NCI-H748 (cell line): ENCODE measurements around the gene ITPR3.
A peak's percentile ranks its signal among the peaks of the same experiment; 100 is the strongest.
"Not testable (repeated sequence)": the region's sequence is repeated elsewhere in the genome, so short reads cannot be mapped to it uniquely, and the experiment has no call there.

ENCODE experiments used
- DNase-seq: peaks from one replicate; lab custom pipeline; 2025; ENCODE audit not compliant: unreplicated experiment; lab: John Stamatoyannopoulos, UW

ITPR3 gene

DNA sequence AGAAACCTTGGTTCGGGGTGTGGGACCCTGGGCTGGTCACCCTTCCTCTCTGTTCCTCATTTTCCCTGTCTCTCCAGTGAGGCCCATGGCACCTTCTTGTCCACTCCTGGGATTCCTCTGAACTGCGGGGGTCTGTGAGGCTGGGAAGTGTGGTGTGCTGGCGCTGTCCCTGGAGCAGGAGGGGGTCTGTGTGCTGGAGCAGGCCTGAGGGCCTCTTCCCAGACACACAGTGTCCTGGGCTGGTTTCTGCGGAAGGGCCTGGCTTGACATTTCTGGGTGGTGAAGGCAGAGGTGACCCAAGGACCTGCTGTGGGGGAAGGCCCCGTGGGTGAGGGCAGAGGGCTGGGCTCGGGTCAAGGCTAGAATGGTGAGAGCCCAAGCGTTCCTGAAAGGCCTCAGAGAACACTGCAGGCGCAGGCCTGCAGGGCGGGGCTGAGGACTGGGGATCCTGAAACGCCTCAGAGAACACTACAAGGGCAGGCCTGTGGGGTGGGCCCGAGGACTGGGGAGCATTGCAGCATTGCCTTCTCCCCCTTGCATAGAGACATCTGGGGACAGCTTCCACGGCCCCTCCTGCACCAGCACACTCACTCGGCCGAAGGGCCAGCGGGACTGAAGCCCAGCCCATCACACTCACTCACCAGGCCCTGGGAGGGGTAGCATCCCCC, 30.5 kb upstream of the ITPR3 start:
- DNase-seq, result no peak

- no peak for DNase-seq
Observed at GRCh38 chr6:33591424-33592032, 29.6 kb upstream of the ITPR3 start.

DNA sequence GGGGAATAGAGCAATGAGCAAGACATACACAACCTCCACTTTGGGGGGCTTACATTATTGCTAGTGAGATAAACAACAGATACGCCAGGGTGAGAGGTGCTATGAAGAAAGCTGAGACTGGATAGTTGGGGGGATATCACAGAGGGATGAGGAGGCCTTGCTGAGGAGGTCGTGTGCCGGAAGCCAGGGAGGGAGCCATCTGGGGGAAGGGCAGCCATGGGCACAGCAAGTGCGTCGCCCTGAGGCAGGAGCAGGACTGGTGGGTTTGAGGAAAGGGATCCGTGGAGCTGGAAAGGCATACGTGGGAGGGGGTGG, 28.9 kb upstream of the ITPR3 start:
- DNase-seq, result no peak

DNA sequence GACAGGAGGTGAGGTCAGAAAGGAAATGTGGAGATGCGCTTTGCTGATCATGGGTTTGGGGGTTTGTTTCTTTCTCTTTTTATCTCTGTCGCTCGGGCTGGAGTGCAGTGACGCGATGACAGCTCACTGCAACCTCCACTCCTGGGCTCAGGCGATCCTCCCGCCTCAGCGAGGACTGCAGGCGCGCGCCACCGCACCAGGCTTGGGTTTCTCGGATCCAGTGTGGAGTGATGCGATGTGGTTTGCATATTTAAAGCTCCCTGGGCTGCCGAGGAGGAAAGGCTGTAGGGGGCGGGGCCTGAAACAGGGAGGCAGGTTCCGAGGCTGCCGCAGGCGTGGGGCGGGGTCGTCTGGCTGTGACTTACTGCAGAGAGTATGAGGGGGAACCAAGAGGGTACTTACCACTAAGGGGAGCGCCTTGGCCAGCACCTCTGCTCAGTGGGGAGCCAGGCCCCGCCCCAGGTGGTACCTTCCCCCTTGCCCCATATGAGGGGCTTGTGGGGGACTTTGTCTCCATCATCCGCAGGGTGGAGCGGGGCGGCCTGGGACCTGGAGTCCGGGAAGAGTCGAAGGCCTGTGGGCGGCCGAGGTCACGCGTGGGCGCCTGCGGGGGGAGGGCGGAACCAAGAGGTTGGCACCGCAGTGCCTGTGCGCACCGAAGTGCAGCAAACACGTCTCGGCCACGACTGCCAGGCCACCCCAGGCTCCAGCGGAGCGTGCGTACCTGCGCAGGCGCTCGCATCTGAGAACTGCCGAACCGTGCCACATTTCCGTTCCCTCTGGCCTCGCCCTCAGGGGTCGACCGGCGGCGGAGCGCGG, 28.3 kb upstream of the ITPR3 start:
- no peak for DNase-seq

DNA sequence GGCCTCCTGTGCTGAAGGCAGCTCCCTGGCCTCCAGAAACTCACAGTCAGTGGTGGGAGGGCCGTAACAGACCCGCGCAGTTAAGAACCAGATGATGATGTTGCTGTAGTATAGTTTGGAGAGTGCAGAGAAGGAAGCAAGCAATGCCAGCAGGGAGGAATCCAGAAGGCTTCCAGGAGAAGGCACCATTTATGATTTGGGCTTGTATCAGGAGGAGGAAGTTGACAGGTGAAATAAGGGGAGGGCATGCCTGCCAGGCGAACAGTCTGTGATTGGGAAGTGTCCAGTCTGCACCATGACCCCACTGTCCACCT, 27.8 kb upstream of the ITPR3 start:
- DNase-seq, result no peak

DNA sequence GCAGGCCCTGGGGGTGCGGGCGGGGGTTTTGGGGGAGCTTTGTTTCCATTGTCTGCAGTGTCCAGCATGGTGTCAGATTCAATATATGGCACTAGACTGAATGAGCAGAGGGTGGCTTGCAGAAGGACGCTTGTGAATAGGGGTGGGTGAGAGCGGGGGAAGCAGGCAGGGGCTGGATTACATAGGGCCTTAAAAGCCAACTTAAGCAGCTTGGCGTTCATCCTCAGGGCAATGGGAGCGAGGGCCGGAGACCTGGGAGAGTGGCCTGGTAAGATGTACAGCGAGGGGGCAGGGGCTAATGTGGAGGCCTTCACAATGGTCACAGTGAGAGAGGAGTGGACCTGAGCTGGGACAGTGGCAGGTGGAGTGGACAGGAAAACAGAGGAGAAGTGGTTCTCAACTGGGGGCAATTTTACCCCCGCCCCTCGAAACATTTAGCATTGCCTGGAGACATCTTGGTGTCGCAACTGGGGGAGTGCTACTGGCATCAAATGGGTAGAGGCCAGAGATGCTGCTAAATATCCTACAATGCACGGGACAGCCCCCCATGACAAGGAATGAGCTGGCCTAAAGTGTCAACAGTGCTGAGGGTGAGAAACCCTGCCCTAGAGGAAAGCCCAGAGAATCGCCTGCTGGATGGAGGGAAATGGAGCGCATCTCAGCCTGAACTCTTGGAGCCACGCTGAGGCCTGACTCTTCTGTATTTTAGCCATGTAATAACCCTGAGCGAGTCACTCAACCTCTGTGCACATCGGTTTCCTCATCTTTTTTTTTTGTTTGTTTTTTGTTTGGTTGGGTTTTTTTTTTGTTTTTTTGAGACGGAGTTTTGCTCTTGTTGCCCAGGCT, 25.9 kb upstream of the ITPR3 start:
- DNase-seq, result no peak

DNA sequence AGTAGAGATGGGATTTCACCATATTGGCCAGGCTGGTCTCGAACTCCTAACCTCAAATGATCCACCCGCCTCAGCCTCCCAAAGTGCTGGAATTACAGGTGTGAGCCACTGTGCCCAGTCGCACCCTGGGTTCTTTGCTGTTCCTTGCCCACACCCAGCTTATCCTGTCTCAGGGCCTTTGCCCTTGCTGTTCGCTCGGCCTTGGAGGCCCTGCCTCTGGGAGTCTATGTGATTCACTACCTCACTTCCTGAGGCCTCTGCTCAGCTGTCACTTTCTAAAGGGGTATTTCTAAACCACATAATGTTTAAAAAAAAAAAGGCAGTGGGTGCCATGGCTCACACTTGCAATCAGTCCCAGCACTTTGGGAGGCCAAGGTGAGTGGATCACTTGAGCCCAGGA, 24.2 kb upstream of the ITPR3 start:
- DNase-seq, result not testable (repeated sequence)

DNA sequence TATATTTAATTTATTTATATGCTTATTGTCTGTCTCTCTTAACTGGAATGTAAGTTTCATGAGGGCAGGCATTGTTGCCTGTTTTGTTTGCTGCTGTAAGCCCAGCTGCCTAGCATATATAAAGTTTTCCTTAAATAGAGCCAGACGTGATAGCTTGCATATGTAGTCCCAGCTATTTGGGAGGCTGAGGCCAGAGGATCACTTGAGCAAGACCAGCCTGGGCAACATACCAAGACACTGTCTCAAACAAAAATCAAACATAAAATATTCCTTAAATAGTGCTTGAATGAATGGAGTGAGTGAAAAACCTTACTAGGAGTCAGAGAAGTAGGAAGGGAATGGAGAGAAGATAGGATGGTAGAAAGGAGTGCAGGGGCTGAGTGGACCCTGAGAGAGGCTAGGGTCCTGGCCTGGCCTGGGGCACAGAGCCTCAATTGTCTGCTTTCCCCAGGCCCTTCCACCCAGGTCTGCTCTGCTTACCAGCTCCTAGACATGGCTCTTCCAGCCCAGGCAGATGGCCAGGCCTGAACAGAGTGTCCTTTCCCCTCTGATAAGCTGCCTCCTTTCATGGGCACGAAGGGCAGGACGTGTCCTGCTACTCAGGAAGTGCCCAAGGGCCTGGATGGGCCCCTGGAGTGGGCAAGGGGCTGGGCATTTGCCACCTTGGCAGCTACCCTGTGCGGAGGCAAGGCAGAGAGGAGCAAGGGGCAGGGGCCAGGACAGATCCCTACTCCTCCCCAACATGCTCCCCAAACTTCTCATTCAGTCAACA, 23.4 kb upstream of the ITPR3 start:
- no peak for DNase-seq

- DNase-seq, result peak; percentile 23
Observed at GRCh38 chr6:33599413-33599938, 21.6 kb upstream of the ITPR3 start.

DNA sequence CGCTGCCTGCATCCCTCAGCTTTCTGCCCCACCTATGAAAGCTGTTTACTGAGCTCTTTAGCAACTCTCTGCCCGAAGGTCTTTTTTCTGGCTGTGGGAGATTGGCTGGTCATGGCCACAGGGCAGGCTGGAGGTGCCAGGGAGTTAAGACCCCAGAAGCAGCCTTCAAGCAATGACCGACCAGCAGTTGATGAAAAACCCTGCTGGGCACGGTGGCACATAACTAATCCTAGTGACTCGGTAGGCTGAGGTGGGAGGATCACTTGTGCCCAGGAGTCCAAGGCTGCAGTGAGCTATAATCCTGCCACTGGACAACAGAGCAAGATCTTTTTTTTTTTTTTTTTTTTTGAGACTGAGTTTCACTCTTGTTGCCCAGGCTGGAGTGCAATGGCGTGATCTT, 20.4 kb upstream of the ITPR3 start:
- DNase-seq, result no peak

DNA sequence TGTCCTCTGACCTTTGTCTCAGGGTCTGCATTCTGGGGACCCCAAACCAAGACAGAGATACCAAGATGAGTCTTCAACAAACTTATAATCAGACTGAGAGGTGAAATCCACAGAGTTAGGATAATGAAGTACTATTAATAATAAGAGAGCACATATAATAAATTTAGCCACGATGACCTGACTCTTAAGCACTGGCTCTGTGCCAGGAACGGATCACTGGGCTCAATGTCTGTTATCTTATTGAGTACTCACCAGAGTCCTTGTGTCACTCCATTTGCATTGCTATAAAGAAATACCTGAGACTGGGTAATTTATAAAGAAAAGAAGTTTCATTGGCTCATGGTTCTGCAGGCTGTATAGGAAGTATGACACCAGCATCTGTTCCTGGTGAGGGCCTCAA, 18.9 kb upstream of the ITPR3 start:
- DNase-seq, result no peak

- DNase-seq, result no peak
Observed at GRCh38 chr6:33604941-33605854, 15.9 kb upstream of the ITPR3 start.

DNA sequence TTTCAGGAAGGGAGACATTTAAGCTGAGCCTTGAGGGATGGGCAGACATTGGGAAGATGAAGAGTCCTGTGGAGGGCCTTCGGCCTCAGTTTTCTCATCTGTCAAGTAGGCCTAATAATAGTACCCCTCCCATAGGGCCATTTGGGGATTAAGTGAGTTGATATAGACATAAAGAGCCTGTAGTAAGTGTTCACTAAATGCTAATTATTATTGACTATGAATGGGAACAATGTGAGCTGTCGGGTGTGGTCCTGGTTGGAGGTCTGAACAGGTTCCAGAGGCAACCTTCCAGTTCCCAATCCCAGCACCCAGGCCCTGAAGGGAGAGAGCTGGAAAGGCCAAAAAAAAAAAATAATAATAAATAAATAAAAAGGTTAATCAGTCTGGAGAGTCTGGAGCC, 14.5 kb upstream of the ITPR3 start:
- no peak for DNase-seq

DNA sequence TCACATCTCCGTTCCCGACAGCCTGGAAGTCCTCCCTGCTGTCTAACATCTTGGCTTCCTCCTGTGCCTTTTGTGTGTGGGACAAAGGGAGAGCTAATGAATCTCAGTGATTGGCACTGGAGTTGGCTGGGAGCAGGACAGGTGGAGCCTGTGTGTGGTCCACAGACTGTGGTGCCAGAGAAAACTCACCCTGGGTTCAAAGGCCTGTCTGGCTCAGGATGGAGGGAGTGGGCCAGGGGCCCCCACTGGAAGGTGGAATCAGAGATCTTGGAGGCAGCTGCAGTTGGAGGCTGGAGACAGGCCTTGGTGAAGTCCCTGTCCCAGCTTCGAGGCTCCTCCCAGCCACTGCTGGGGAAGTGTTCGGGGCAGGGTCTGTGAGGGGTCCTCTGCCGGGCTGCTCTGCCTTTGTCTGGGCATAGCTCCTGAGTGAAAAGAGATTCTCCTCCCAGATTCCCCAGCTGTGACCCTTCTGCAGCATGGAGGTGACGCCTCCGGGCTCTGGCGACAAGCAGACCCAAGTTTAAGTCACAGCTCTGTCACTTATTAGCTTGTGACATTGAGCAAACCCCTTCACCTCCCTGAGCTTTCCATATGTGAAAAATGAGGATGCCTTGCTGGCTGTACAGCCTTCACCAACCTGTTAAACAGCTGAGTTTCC, 13.9 kb upstream of the ITPR3 start:
- no peak for DNase-seq

- peak; percentile 27 for DNase-seq
Observed at GRCh38 chr6:33607784-33608161, 13.3 kb upstream of the ITPR3 start.

- no peak for DNase-seq
Observed at GRCh38 chr6:33609019-33609418, 12.1 kb upstream of the ITPR3 start.

DNA sequence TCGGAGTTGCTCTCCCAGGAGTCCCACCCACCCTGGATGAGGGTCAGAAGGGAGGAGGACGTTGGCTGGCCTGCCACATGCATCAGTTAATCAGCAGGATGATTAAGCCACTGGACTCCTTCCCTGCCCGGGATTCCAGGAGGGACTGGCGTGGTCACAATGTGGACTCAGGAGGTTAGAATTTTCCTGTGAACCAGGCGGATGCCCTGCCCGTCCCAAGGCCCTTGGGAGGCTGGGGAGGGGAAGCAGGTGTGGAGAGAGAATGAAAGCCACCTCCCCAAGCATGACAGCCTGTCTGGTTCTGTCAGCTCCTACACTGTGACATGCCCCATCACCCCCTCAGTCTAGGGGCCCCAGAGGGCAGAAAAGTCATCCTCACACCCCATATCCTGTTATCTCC, 11.6 kb upstream of the ITPR3 start:
- no peak for DNase-seq

DNA sequence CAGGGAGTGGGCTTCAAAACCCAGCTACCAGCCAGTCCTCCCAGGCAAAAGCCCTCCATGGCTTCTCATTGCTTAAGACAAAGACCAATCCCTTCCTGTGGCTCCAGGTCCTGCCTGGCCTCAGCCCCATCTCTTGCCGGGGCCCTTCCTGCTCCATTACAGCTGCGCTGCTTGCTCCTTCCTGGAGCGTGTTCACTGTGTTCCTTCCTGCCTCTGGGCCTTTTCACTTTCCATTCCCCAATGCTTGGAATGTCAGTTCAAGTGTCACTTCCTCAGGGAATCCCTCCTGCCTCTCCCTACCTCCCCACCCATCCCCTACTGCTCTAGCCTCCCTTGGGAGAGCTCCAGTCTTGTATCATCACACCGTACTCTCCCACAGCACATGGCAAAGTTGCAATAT, 11.1 kb upstream of the ITPR3 start:
- DNase-seq, result no peak
